AG04450 (cell line): ENCODE data around the gene ERC1. TPM values are rescaled to one million over a fixed set of nuclear protein-coding genes. Genes with fewer than 3 reads are reported as not detected.

Experiments
- CTCF ChIA-PET: fragments of 300-600, 350-600 bp; formaldehyde crosslinking; extraction: SDS; loops from one replicate; lab custom pipeline; 2022; ENCODE audit warnings: antibody characterized with exemption, inconsistent platforms; lab: Charles Lee
- POLR2A ChIA-PET: fragments of 350-600 bp; formaldehyde crosslinking; extraction: SDS; loops from one replicate; lab custom pipeline; 2021; ENCODE audit warnings: antibody characterized with exemption, inconsistent platforms; lab: Yijun Ruan, JAX
- DNase-seq: peaks from one replicate; pipeline ENCODE4 v3.0.0-alpha.2; 2011; ENCODE audit warnings: low read depth, low spot score
- H3K27ac ChIP-seq: one replicate; pipeline ENCODE4 v1.5.1; 2012; ENCODE audit warnings: low read depth, low read length, control low read depth
- H3K27me3 ChIP-seq: one replicate; pipeline ENCODE4 v1.6.0; 2012; ENCODE audit warnings: low read length; ENCODE audit not compliant: control insufficient read depth, insufficient read depth
- H3K4me3 ChIP-seq: 2 replicates; pipeline ENCODE4 v1.5.1; 2011; ENCODE audit warnings: mild to moderate bottlenecking, low read depth, low read length, control low read depth
- H3K9me3 ChIP-seq: 2 replicates; pipeline ENCODE4 v1.5.1; 2012; ENCODE audit warnings: low read length; ENCODE audit not compliant: control insufficient read depth, insufficient read depth
- CTCF ChIP-seq: IDR thresholded peaks from 2 replicates; pipeline ENCODE4 v1.5.1; 2011; ENCODE audit warnings: low read depth, low read length, control low read depth, inconsistent platforms
- polyA plus RNA-seq: library from polyadenylated mRNA; depleted of rRNA; stranded (reverse); fragments of >200 nt; gene quantifications from 2 replicates; pipeline ENCODE4 v1.2.3, GENCODE V29; 2011

The ERC1 gene
- polyA plus RNA-seq, 1 experiment = 28.6 TPM

- no peaks in the 10 kb centered on the region for H3K27me3 ChIP-seq
- no peaks in the 10 kb centered on the region for H3K9me3 ChIP-seq
- H3K27ac ChIP-seq = no peak overlapping the region
- POLR2A ChIA-PET = interaction anchor here (0.6 kb wide), 1 partner anchor 78 kb away, joined by 4 read pairs; no protein-coding TSS in a partner anchor
- CTCF ChIA-PET = interaction anchor here (1.4 to 2.3 kb wide), 2 partner anchors 20 to 148 kb away, joined by 6 to 14 read pairs; partner anchors contain the start of gene RAD52
- TF ChIP-seq CTCF = no peak
- H3K4me3 ChIP-seq = no peak overlapping the region
- no peak for DNase-seq
Measured at GRCh38 chr12:969821-970220, 21.2 kb upstream of the ERC1 start.

GRCh38 chr12:971991-972390 lies 19.0 kb upstream of the ERC1 start:
- Histone ChIP-seq H3K4me3 (no peak overlapping the region), H3K27ac (no peak overlapping the region), H3K9me3 (no peaks in the 10 kb centered on the region), H3K27me3 (no peaks in the 10 kb centered on the region)
- DNase-seq = no peak
- CTCF ChIA-PET = interaction anchor here (1.5 to 2.3 kb wide), 2 partner anchors 22 to 121 kb away, joined by 7 to 14 read pairs; partner anchors contain the start of gene RAD52
- TF ChIP-seq CTCF = no peak
- POLR2A ChIA-PET = no interaction called here

GRCh38 chr12:974271-974862 lies 16.7 kb upstream of the ERC1 start:
- TF ChIP-seq CTCF = no peak

GRCh38 chr12:976644-977043 lies 14.4 kb upstream of the ERC1 start:
- ChIA-PET CTCF (no interaction called here), POLR2A (no interaction called here)
- Histone ChIP-seq H3K27ac (no peak overlapping the region), H3K27me3 (no peaks in the 10 kb centered on the region), H3K4me3 (no peak overlapping the region), H3K9me3 (no peaks in the 10 kb centered on the region)
- no peak for TF ChIP-seq CTCF
- DNase-seq = no peak

More at GRCh38 chr12:974271-974862, 16.7 kb upstream of the ERC1 start:
- no peak for DNase-seq
- Histone ChIP-seq H3K27ac (no peak overlapping the region), H3K4me3 (no peak overlapping the region), H3K27me3 (no peaks in the 10 kb centered on the region), H3K9me3 (no peaks in the 10 kb centered on the region)
- CTCF ChIA-PET = interaction anchor here (1.8 kb wide), 1 partner anchor 25 kb away, joined by 4 read pairs; the partner anchor contains the start of gene RAD52
- POLR2A ChIA-PET = no interaction called here

GRCh38 chr12:977156-977555 lies 13.9 kb upstream of the ERC1 start:
- no peak overlapping the region for H3K27ac ChIP-seq
- 0 out of 2 replicates have a peak, but pooled peaks have one; percentile 1 for TF ChIP-seq CTCF
- H3K4me3 ChIP-seq = no peak overlapping the region
- DNase-seq = no peak
- H3K27me3 ChIP-seq = no peaks in the 10 kb centered on the region
- ChIA-PET POLR2A (no interaction called here), CTCF (interaction anchor here (0.9 kb wide), 1 partner anchor 28 kb away, joined by 3 read pairs; the partner anchor contains the start of gene RAD52)
- H3K9me3 ChIP-seq = no peaks in the 10 kb centered on the region
